GM18909 (cell line): ENCODE results near the gene FUNDC1.

Experiments
- ATAC-seq: cut with Tn5 transposase; IDR thresholded peaks from one replicate; pipeline ENCODE4 v1.9.1; 2021; ENCODE audit warnings: mild to moderate bottlenecking; ENCODE audit not compliant: unreplicated experiment, poor library complexity

The FUNDC1 gene

DNA sequence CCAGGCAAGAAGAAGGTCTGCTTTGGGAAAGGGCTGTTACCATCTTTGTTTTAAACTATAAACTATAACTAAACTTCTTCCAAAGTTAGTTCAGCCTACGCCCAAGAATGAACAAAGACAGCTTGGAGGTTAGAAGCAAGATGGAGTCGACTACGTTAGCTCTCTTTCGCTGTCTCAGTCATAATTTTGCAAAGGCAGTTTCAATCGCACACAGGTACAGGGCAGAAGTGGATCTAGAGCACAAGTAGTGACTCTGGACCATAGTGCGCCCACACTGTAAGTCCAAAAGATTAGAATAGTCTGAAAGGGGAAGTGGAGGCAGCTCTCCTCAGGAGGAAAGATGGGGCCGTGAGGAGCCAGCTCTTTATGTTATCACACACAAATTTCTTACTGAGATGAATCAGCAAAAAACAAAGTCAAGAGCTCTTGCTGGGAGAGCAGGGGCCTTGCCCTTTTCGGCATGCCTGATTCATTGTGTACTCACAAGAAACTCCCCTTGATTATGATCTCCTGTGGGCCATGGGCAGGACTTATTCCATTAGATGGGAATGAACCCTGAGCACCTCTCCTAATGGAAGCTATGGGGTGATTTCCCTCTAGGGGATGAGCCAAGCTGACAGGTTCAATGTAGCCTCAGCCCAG, 58.6 kb downstream of the FUNDC1 start:
- no peak for ATAC-seq

DNA sequence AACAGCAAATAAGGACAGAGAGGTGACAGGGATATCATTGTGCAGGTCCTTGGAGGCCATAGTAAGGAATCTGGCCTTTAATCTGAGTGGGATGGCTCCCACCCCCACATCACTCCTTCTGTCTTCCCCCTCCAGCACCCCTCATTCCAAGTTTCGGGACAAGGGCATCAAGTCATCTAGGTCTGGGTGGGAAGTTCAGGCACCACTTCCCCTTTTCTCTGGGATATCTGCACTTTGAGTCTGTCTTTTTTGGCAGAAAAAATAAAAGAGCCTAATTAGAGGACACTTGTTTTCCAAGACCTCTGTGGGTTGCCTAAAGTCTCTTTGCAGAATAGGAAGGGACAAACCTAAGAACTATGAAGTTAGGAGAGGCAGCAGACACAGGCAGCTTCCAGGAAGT, 60.1 kb downstream of the FUNDC1 start:
- ATAC-seq: no peak

DNA sequence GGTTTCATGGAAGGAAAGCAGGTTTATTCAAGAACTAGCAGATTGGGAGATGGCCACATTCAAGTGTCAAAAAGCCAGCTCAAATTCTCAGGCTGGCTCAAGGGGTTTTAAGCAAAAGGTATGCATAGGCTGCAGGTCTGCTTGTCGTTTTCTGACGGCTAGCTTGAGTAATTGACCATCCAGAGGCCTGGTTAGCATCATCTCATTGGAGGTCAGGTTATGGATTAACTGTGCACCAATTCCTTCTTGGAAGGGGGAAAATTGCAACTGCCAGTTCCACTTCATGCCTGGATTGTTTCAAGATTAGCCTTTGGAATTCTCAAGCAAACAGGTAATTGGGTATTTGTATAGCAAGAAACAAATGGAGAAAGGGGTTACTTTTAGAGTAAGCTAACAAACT, 62.1 kb downstream of the FUNDC1 start:
- ATAC-seq: no peak

DNA sequence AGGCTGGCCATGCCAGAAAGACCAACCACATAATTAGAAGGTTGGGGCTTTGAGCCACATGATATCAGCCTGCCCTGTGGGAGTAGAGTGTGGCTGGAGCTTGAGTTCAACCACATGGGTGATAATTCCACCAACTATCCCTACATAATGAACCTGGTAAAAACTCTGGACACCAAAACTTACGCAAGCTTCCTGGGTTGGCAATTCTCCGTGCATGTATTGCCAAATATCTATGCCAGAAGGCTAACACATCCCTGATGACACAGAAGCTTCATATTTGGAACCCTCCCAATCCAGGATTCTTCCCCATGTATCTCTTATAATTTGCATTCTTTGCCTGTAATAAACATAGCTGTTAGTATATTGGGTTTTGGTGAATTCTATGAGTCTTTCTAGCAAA, 68.2 kb downstream of the FUNDC1 start:
- ATAC-seq: no peak
